PC-3 (cell line): ENCODE results near the gene METTL24. TPM values are rescaled to one million over a fixed set of nuclear protein-coding genes. Genes with fewer than 3 reads are reported as not detected.

Experiments
- ATAC-seq: fragments of 200-7000 bp; cut with Tn5 transposase; 2 replicates; pipeline ENCODE4 v1.9.1; 2020; ENCODE audit warnings: mild to moderate bottlenecking, moderate library complexity
- BruUV-seq: library from RNA; stranded (reverse); fragments of 400-500 nt; replicated peaks from 2 replicates; lab custom pipeline; 2021; lab: Mats Ljungman, UMichigan
- CTCF ChIA-PET: fragments of 300-600 bp; sonication (Branson Sonifier 250); formaldehyde crosslinking; loops from one replicate; lab custom pipeline; 2022; ENCODE audit warnings: antibody characterized with exemption; lab: Charles Lee
- POLR2A ChIA-PET: fragments of 300-600 bp; sonication (Branson Sonifier 250); formaldehyde crosslinking; loops from one replicate; lab custom pipeline; 2022; ENCODE audit warnings: antibody characterized with exemption; ENCODE audit not compliant: unreplicated experiment; lab: Charles Lee
- DNase-seq: peaks from one replicate; pipeline ENCODE4 v3.0.0-alpha.2; 2015
- H2AFZ ChIP-seq: fragments of 300-600 bp; sonication (generic); 2 replicates; pipeline ENCODE4 v1.6.0; 2016; ENCODE audit warnings: antibody characterized with exemption, low read length
- H3F3A ChIP-seq: fragments of 300-600 bp; sonication (generic); one replicate; pipeline ENCODE4 v1.6.0; 2017; ENCODE audit warnings: antibody characterized with exemption, low read length, control low read depth, mild to moderate bottlenecking; ENCODE audit not compliant: unreplicated experiment
- H3K27ac ChIP-seq: fragments of 300-600 bp; sonication (generic); 2 replicates; pipeline ENCODE4 v1.5.1; 2016; ENCODE audit warnings: mild to moderate bottlenecking, low read length
- H3K27me3 ChIP-seq: fragments of 300-600 bp; sonication (generic); 2 replicates; pipeline ENCODE4 v1.6.1; 2016; ENCODE audit warnings: low read length, mixed read lengths
- H3K36me3 ChIP-seq: fragments of 300-600 bp; sonication (generic); 2 replicates; pipeline ENCODE4 v1.6.1; 2016; ENCODE audit warnings: low read depth, mixed run types, low read length, mixed read lengths
- H3K4me1 ChIP-seq: fragments of 300-600 bp; sonication (generic); 2 replicates; pipeline ENCODE4 v1.5.1; 2016; ENCODE audit warnings: low read length; ENCODE audit not compliant: insufficient read depth
- H3K4me2 ChIP-seq: fragments of 300-600 bp; sonication (generic); 2 replicates; pipeline ENCODE4 v1.6.0; 2016; ENCODE audit warnings: low read length
- H3K4me3 ChIP-seq: fragments of 300-600 bp; sonication (generic); 2 replicates; pipeline ENCODE4 v1.5.1; 2016; ENCODE audit warnings: mild to moderate bottlenecking, low read length, mixed read lengths
- H3K79me2 ChIP-seq: fragments of 300-600 bp; sonication (generic); 2 replicates; pipeline ENCODE4 v1.6.1; 2017; ENCODE audit warnings: low read length, mixed read lengths
- H3K9ac ChIP-seq: fragments of 300-600 bp; sonication (generic); 2 replicates; pipeline ENCODE4 v1.6.0; 2016; ENCODE audit warnings: mild to moderate bottlenecking, low read length
- H3K9me2 ChIP-seq: fragments of 300-600 bp; sonication (generic); replicated peaks from 2 replicates; pipeline ENCODE4 v1.6.1; 2016; ENCODE audit warnings: mixed run types, low read length, mixed read lengths
- H3K9me3 ChIP-seq: fragments of 300-600 bp; sonication (generic); 2 replicates; pipeline ENCODE4 v1.6.1; 2016; ENCODE audit warnings: low read length, mixed read lengths
- H4K20me1 ChIP-seq: fragments of 300-600 bp; sonication (generic); 2 replicates; pipeline ENCODE4 v1.6.1; 2016; ENCODE audit warnings: low read length, mixed read lengths
- CTCF ChIP-seq: fragments of 300-600 bp; sonication (generic); conservative IDR thresholded peaks from 2 replicates; pipeline ENCODE4 v1.5.1; 2017; ENCODE audit warnings: antibody characterized with exemption, low read depth, mild to moderate bottlenecking, low read length
- EZH2 ChIP-seq: fragments of 300-600 bp; sonication (generic); IDR thresholded peaks from one replicate; pipeline ENCODE4 v1.6.1; 2017; ENCODE audit warnings: antibody characterized with exemption, mild to moderate bottlenecking, low read length; ENCODE audit not compliant: unreplicated experiment
- EZH2phosphoT487 ChIP-seq: fragments of 300-600 bp; sonication (generic); IDR thresholded peaks from 2 replicates; pipeline ENCODE4 v1.6.1; 2018; ENCODE audit warnings: mild to moderate bottlenecking, antibody characterized with exemption, low read length, borderline replicate concordance
- intact Hi-C: fragments of 100-400 bp; cut with micrococcal nuclease; formaldehyde crosslinking; loops from 2 replicates; pipeline ENCODE4 v1.9.0; 2023
- total RNA-seq: library from RNA; depleted of rRNA; stranded (reverse); fragments of >200 nt; gene quantifications from 2 replicates; pipeline ENCODE4 v1.2.3, GENCODE V29; 2014

The METTL24 gene
- total RNA-seq, 1 experiment from 2014 or later: not detected

- ATAC-seq: no peak
These were observed 86.5 kb downstream of the METTL24 start for GRCh38 chr6:110271732-110272022.

GRCh38 chr6:110270165-110270564 lies 88.0 kb downstream of the METTL24 start:
- POLR2A ChIA-PET: no interaction called here

More at GRCh38 chr6:110271732-110272022, 86.5 kb downstream of the METTL24 start:
- Histone ChIP-seq H3K79me2 (no peaks in the 10 kb centered on the region), H3K36me3 (no peaks in the 10 kb centered on the region), H3K4me1 (no peaks in the 10 kb centered on the region), H3K4me3 (no peak overlapping the region), H3K9me3 (no peaks in the 10 kb centered on the region), H3F3A (no peaks in the 10 kb centered on the region), H3K27me3 (peaks cover 12% of the 10 kb centered on the region; the same call in 1 of the 2 replicates), H2AFZ (no peak overlapping the region), H3K27ac (no peak overlapping the region), H3K9ac (no peak overlapping the region), H4K20me1 (no peaks in the 10 kb centered on the region), H3K4me2 (no peak overlapping the region), H3K9me2 (no peaks in the 10 kb centered on the region)
- intact Hi-C loops: no loop called here
- TF ChIP-seq EZH2 (no peak), CTCF (no peak), EZH2phosphoT487 (no peak)
- ChIA-PET CTCF (no interaction called here), POLR2A (no interaction called here)
- DNase-seq: no peak
- BruUV-seq: no TSS peak

More at GRCh38 chr6:110270165-110270564, 88.0 kb downstream of the METTL24 start:
- Histone ChIP-seq H3F3A (no peaks in the 10 kb centered on the region), H3K9ac (no peak overlapping the region), H3K9me2 (no peaks in the 10 kb centered on the region), H2AFZ (no peak overlapping the region), H3K27me3 (peaks cover 12% of the 10 kb centered on the region; the same call in 1 of the 2 replicates), H4K20me1 (no peaks in the 10 kb centered on the region), H3K36me3 (no peaks in the 10 kb centered on the region), H3K27ac (no peak overlapping the region), H3K4me3 (no peak overlapping the region), H3K9me3 (no peaks in the 10 kb centered on the region), H3K79me2 (no peaks in the 10 kb centered on the region), H3K4me2 (no peak overlapping the region), H3K4me1 (no peaks in the 10 kb centered on the region)
- BruUV-seq: no TSS peak
- no peak for DNase-seq
- TF ChIP-seq EZH2 (no peak), CTCF (no peak), EZH2phosphoT487 (no peak)
- no peak for ATAC-seq
- CTCF ChIA-PET: no interaction called here
- intact Hi-C loops: no loop called here
